Fibroblast of lung (primary cell): ENCODE measurements around the gene TCFL5. TPM values are rescaled to one million over a fixed set of nuclear protein-coding genes. Genes with fewer than 3 reads are reported as not detected.

Source experiments
- DNase-seq, 2 donors: peaks; one replicate each; pipeline versions ENCODE4 v3.0.0 to v3.0.0-alpha.2; 2010; ENCODE audit warnings: low read depth in 2 of 2
- H2AFZ ChIP-seq: 2 replicates; pipeline ENCODE4 v1.5.1; 2012; ENCODE audit warnings: low read length, control low read depth, inconsistent platforms
- H3K27ac ChIP-seq: 2 replicates; pipeline ENCODE4 v1.5.1; 2011; ENCODE audit warnings: low read length, control low read depth; ENCODE audit not compliant: insufficient read depth
- H3K27me3 ChIP-seq: 2 replicates; pipeline ENCODE4 v1.5.1; 2011; ENCODE audit warnings: mild to moderate bottlenecking, low read length; ENCODE audit not compliant: control insufficient read depth, insufficient read depth
- H3K36me3 ChIP-seq: 2 replicates; pipeline ENCODE4 v1.5.1; 2011; ENCODE audit warnings: low read length; ENCODE audit not compliant: control insufficient read depth, insufficient read depth
- H3K4me1 ChIP-seq: 2 replicates; pipeline ENCODE4 v1.5.1; 2011; ENCODE audit warnings: low read length; ENCODE audit not compliant: control insufficient read depth, insufficient read depth; ENCODE audit errors: extremely low read depth
- H3K4me2 ChIP-seq: 2 replicates; pipeline ENCODE4 v1.5.1; 2011; ENCODE audit warnings: low read length, control low read depth; ENCODE audit not compliant: insufficient read depth; ENCODE audit errors: extremely low read depth
- H3K4me3 ChIP-seq, 4 experiments: fragments of 200-600 bp in 1 of 4; sonication (generic) in 1 of 4; replicated peaks in 1 of 4; 2 replicates each; pipeline ENCODE4 v1.5.1; 2011 to 2016; ENCODE audit warnings: low read length in 4 of 4, low read depth in 3 of 4, mild to moderate bottlenecking in 3 of 4, control low read depth in 2 of 4, inconsistent platforms in 1 of 4, mixed read lengths in 1 of 4; ENCODE audit not compliant: insufficient read depth in 1 of 4; ENCODE audit errors: control extremely low read depth in 1 of 4
- H3K79me2 ChIP-seq: 2 replicates; pipeline ENCODE4 v1.5.1; 2012; ENCODE audit warnings: mild to moderate bottlenecking, low read length, inconsistent platforms; ENCODE audit not compliant: control insufficient read depth, insufficient read depth
- H3K9ac ChIP-seq: 2 replicates; pipeline ENCODE4 v1.5.1; 2011; ENCODE audit warnings: mild to moderate bottlenecking, low read length, control low read depth; ENCODE audit not compliant: insufficient read depth
- H3K9me3 ChIP-seq: 2 replicates; pipeline ENCODE4 v1.5.1; 2012; ENCODE audit warnings: low read depth, low read length; ENCODE audit not compliant: control insufficient read depth, insufficient read depth
- H4K20me1 ChIP-seq: 2 replicates; pipeline ENCODE4 v1.5.1; 2011; ENCODE audit warnings: low read length; ENCODE audit not compliant: control insufficient read depth, insufficient read depth; ENCODE audit errors: extremely low read depth
- CTCF ChIP-seq, 2 donors: IDR thresholded peaks in 1 of 2; conservative IDR thresholded peaks in 1 of 2; 1 replicate in 1 of 2; 2 replicates in 1 of 2; pipeline ENCODE4 v1.5.1; 2011 to 2012; ENCODE audit warnings: low read length in 2 of 2, control low read depth in 1 of 2, inconsistent platforms in 1 of 2, low read depth in 1 of 2, mild to moderate bottlenecking in 1 of 2
- EZH2 ChIP-seq: IDR thresholded peaks from 2 replicates; pipeline ENCODE4 v1.5.1; 2012; ENCODE audit warnings: low read length, control low read depth, mild to moderate bottlenecking; ENCODE audit errors: missing control alignments
- polyA plus RNA-seq, 2 donors: library from polyadenylated mRNA; depleted of rRNA in 1 of 2; stranded (reverse) in 1 of 2; unstranded in 1 of 2; fragments of >200 nt; gene quantifications; 2 replicates each; pipeline ENCODE4 v1.2.1, GENCODE V29; 2011 to 2012; ENCODE audit warnings: missing spikeins in 1 of 2
- total RNA-seq: library from RNA; depleted of rRNA; stranded (reverse); fragments of >200 nt; gene quantifications from 2 replicates; pipeline ENCODE4 v1.2.1, GENCODE V29; 2014

TCFL5 gene
- total and polyA plus RNA-seq, 2 donors (not counting 1 experiment from before 2014, with no cell fraction given), result 9.8 to 13.7 TPM

GRCh38 chr20:62906647-62907375, 45.2 kb upstream of the TCFL5 start:
- Histone ChIP-seq H3K4me2 (no peak overlapping the region), H3K4me3 (no peak overlapping the region), H3K9ac (no peak overlapping the region), H3K27ac (no peak overlapping the region), H3K36me3 (peaks cover 54% of the 10 kb centered on the region), H3K9me3 (no peaks in the 10 kb centered on the region), H3K79me2 (peaks cover 47% of the 10 kb centered on the region), H2AFZ (no peak overlapping the region), H3K27me3 (no peaks in the 10 kb centered on the region), H4K20me1 (no peaks in the 10 kb centered on the region), H3K4me1 (peaks cover 6% of the 10 kb centered on the region)
- no peak for DNase-seq
- TF ChIP-seq EZH2 (no peak), CTCF (conservative IDR thresholded peaks at IDR 0.05 in 1 of 2, IDR thresholded peaks at IDR 0.05 in 1 of 2; ENCODE audit: low read depth in 1 of 2, low read length in 2 of 2) (no peak)

DNA sequence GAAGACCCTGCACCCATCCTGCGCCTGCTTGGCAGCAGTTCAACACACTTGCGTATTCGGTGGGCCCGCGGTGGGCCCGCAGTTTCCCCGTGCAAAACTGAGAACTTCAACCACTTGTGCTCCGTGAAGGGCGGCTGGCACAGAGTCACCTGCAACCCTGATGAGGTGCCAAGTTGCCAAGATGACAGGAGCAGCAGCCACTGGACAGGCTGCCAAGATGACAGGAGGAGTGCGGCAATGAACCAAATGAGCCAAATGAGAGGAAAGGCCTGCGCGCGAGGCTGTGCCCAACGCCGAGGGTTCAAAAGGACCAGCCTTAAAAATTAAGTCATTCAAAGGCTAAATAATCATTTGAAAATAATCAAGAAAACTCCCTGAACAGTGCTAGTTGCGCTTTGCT, 44.6 kb upstream of the TCFL5 start:
- TF ChIP-seq CTCF (conservative IDR thresholded peaks at IDR 0.05 in 1 of 2, IDR thresholded peaks at IDR 0.05 in 1 of 2; ENCODE audit: low read depth in 1 of 2, low read length in 2 of 2) (no peak), EZH2 (no peak)
- H3K27me3 ChIP-seq, result no peaks in the 10 kb centered on the region
- H3K79me2 ChIP-seq, result peaks cover 41% of the 10 kb centered on the region

DNA sequence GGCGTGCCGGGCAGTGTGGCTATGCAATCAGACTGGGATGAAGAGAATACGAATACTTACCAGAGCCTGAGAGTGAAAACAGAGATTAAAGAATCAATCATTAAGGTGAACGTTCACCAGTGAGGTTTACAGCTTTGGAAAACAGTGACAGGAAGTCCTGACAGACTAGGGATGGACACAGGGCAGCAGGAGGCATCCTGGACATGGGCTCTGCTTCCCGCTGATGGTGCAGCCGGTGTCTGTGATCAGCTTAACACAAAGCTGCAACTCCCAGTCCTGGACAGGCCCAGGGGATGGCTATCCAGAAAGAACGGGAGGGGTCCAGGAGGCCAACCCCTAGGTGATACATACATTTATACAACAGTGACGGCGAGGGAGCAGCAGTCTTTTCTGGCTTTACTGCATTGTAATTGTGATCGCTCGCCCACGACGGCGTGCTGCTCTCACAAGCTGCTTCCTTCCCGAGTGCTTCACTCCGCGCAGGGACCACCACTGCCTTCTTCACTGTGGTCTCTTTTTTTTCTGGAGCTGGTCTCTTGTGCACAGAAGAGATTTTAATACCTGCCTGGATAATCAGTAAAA, 44.0 kb upstream of the TCFL5 start:
- no peaks in the 10 kb centered on the region for H3K27me3 ChIP-seq
- peaks cover 35% of the 10 kb centered on the region for H3K79me2 ChIP-seq
- no peaks in the 10 kb centered on the region for H3K9me3 ChIP-seq
- no peak for DNase-seq
- H3K9ac ChIP-seq, result no peak overlapping the region
- no peak overlapping the region for H3K4me2 ChIP-seq
- peaks cover 49% of the 10 kb centered on the region for H3K36me3 ChIP-seq
- H3K27ac ChIP-seq, result no peak overlapping the region
- no peak overlapping the region for H3K4me3 ChIP-seq
- H4K20me1 ChIP-seq, result no peaks in the 10 kb centered on the region
- TF ChIP-seq CTCF (conservative IDR thresholded peaks at IDR 0.05 in 1 of 2, IDR thresholded peaks at IDR 0.05 in 1 of 2; ENCODE audit: low read depth in 1 of 2, low read length in 2 of 2) (no peak), EZH2 (no peak)
- H2AFZ ChIP-seq, result no peak overlapping the region
- H3K4me1 ChIP-seq, result peaks cover 7% of the 10 kb centered on the region

More for the DNA sequence above, 44.6 kb upstream of the TCFL5 start:
- Histone ChIP-seq H3K36me3 (peaks cover 52% of the 10 kb centered on the region), H3K4me2 (no peak overlapping the region), H3K4me3 (no peak overlapping the region), H4K20me1 (no peaks in the 10 kb centered on the region), H3K9me3 (no peaks in the 10 kb centered on the region), H3K4me1 (peaks cover 6% of the 10 kb centered on the region), H2AFZ (no peak overlapping the region), H3K9ac (no peak overlapping the region), H3K27ac (no peak overlapping the region)
- no peak for DNase-seq
